H1 (cell line): ENCODE data around the gene KIF26B. TPM values are rescaled to one million over a fixed set of nuclear protein-coding genes. Genes with fewer than 3 reads are reported as not detected.

Experiments
- CTCF ChIA-PET: fragments of 300-600 bp; sonication (Branson Sonifier 250); formaldehyde crosslinking; loops from one replicate; lab custom pipeline; 2021; ENCODE audit not compliant: partially characterized antibody; lab: Charles Lee
- POLR2A ChIA-PET: fragments of 300-600 bp; sonication (Branson Sonifier 250); formaldehyde crosslinking; loops from one replicate; lab custom pipeline; 2021; ENCODE audit warnings: inconsistent platforms; ENCODE audit not compliant: partially characterized antibody; lab: Charles Lee
- DNase-seq, 2 experiments: peaks; one replicate each; pipeline versions ENCODE4 v3.0.0 to v3.0.0-alpha.2; 2010 to 2022; ENCODE audit warnings: low spot score in 2 of 2, low read depth in 1 of 2, mixed read lengths in 1 of 2
- FAIRE-seq: peaks from 2 replicates; lab custom pipeline; 2011; peaks lifted over from hg19 to GRCh38; lab: Jason Lieb, UNC
- H2AFZ ChIP-seq: 2 replicates; pipeline ENCODE4 v1.8.1; 2012; ENCODE audit warnings: low read length, inconsistent platforms
- H2AK5ac ChIP-seq: 2 replicates; pipeline ENCODE4 v1.6.1; 2013; ENCODE audit warnings: low read depth, low read length
- H2BK120ac ChIP-seq: replicated peaks from 2 replicates; pipeline ENCODE3; 2013; ENCODE audit warnings: low read depth, low read length, inconsistent platforms
- H2BK12ac ChIP-seq: 2 replicates; pipeline ENCODE4 v1.6.1; 2013; ENCODE audit warnings: low read depth, low read length
- H2BK15ac ChIP-seq: 2 replicates; pipeline ENCODE4 v1.6.1; 2013; ENCODE audit warnings: low read length
- H2BK20ac ChIP-seq: 2 replicates; pipeline ENCODE4 v1.6.1; 2013; ENCODE audit warnings: low read length
- H2BK5ac ChIP-seq: 2 replicates; pipeline ENCODE4 v1.6.1; 2013; ENCODE audit warnings: low read depth, low read length
- H3K14ac ChIP-seq: 2 replicates; pipeline ENCODE4 v1.6.1; 2013; ENCODE audit warnings: inconsistent platforms; ENCODE audit not compliant: insufficient read length
- H3K18ac ChIP-seq: 2 replicates; pipeline ENCODE4 v1.6.1; 2013; ENCODE audit warnings: low read length; ENCODE audit errors: extremely low read depth
- H3K23ac ChIP-seq: 2 replicates; pipeline ENCODE4 v1.6.1; 2013; ENCODE audit warnings: inconsistent platforms; ENCODE audit not compliant: insufficient read length
- H3K23me2 ChIP-seq: 2 replicates; pipeline ENCODE4 v1.6.1; 2013; ENCODE audit warnings: low read depth, low read length
- H3K27ac ChIP-seq: 2 replicates; pipeline ENCODE4 v1.6.1; 2011; ENCODE audit warnings: low read depth, low read length, inconsistent platforms
- H3K27me3 ChIP-seq, 4 experiments: replicated peaks in 1 of 4; 1 replicate in 1 of 4; 2 replicates in 3 of 4; pipeline versions ENCODE4 v1.6.1 to v1.8.1; 2011 to 2013; ENCODE audit warnings: low read length in 3 of 4, mild to moderate bottlenecking in 3 of 4, inconsistent platforms in 2 of 4, mixed read lengths in 2 of 4, moderate library complexity in 1 of 4; ENCODE audit not compliant: control insufficient read depth in 3 of 4, insufficient read depth in 3 of 4; ENCODE audit errors: extremely low read depth in 1 of 4
- H3K36me3 ChIP-seq, 4 experiments: 2 replicates each; pipeline versions ENCODE4 v1.6.1 to v1.8.1; 2011 to 2013; ENCODE audit warnings: mild to moderate bottlenecking in 4 of 4, low read length in 3 of 4, moderate library complexity in 2 of 4, control low read depth in 1 of 4, inconsistent platforms in 1 of 4; ENCODE audit not compliant: insufficient read depth in 4 of 4, control insufficient read depth in 2 of 4
- H3K4ac ChIP-seq: replicated peaks from 2 replicates; pipeline ENCODE3; 2013; ENCODE audit warnings: low read length, low read depth, mixed read lengths, inconsistent platforms; ENCODE audit not compliant: insufficient read length
- H3K4me1 ChIP-seq, 4 experiments: replicated peaks in 1 of 4; 1 replicate in 1 of 4; 2 replicates in 3 of 4; pipeline versions ENCODE4 v1.6.1 to v1.8.1; 2011 to 2013; ENCODE audit warnings: low read length in 3 of 4, inconsistent platforms in 2 of 4, mixed read lengths in 1 of 4; ENCODE audit not compliant: insufficient read depth in 4 of 4, control insufficient read depth in 3 of 4
- H3K4me2 ChIP-seq, 2 experiments: 2 replicates each; pipeline versions ENCODE4 v1.6.1 to v1.8.1; 2011 to 2013; ENCODE audit warnings: low read depth in 2 of 2, low read length in 2 of 2, control low read depth in 1 of 2, inconsistent platforms in 1 of 2, mild to moderate bottlenecking in 1 of 2; ENCODE audit not compliant: insufficient read depth in 1 of 2
- H3K4me3 ChIP-seq, 4 experiments: fragments of 200-600, 300-600 bp in 1 of 4; sonication (generic), shearing (Covaris generic), sonication (Bioruptor Twin) in 1 of 4; 2 replicates each; pipeline versions ENCODE4 v1.5.1 to v1.8.1; 2011 to 2016; ENCODE audit warnings: low read length in 4 of 4, low read depth in 3 of 4, control low read depth in 2 of 4, inconsistent platforms in 2 of 4, mild to moderate bottlenecking in 2 of 4, mixed read lengths in 1 of 4, moderate library complexity in 1 of 4; ENCODE audit not compliant: insufficient read depth in 2 of 4; ENCODE audit errors: extremely low read depth in 1 of 4
- H3K56ac ChIP-seq: replicated peaks from 2 replicates; pipeline ENCODE3; 2013; ENCODE audit warnings: low read depth, mild to moderate bottlenecking, mixed read lengths, low read length, inconsistent platforms; ENCODE audit not compliant: insufficient read length
- H3K79me1 ChIP-seq: 2 replicates; pipeline ENCODE4 v1.6.1; 2013; ENCODE audit warnings: low read depth, low read length, control low read depth
- H3K79me2 ChIP-seq, 2 experiments: 2 replicates each; pipeline versions ENCODE4 v1.6.1 to v1.8.1; 2012 to 2013; ENCODE audit warnings: low read length in 2 of 2, mild to moderate bottlenecking in 2 of 2, inconsistent platforms in 1 of 2; ENCODE audit not compliant: insufficient read depth in 2 of 2, control insufficient read depth in 1 of 2
- H3K9ac ChIP-seq, 4 experiments: replicated peaks in 1 of 4; 1 replicate in 1 of 4; 2 replicates in 3 of 4; pipeline versions ENCODE4 v1.6.1 to v1.8.1; 2011 to 2013; ENCODE audit warnings: low read depth in 3 of 4, low read length in 3 of 4, control low read depth in 2 of 4, mild to moderate bottlenecking in 2 of 4, moderate library complexity in 2 of 4, inconsistent platforms in 1 of 4; ENCODE audit errors: extremely low read depth in 1 of 4
- H3K9me3 ChIP-seq, 2 experiments: 2 replicates each; pipeline versions ENCODE4 v1.6.1 to v1.8.1; 2012 to 2013; ENCODE audit warnings: mild to moderate bottlenecking in 2 of 2, moderate library complexity in 2 of 2, control low read depth in 1 of 2, inconsistent platforms in 1 of 2, low read depth in 1 of 2, low read length in 1 of 2, mixed read lengths in 1 of 2; ENCODE audit not compliant: insufficient read depth in 2 of 2
- H4K20me1 ChIP-seq, 2 experiments: replicated peaks in 1 of 2; 2 replicates each; pipeline versions ENCODE3 to v1.8.1; 2011 to 2013; ENCODE audit warnings: inconsistent platforms in 2 of 2, low read length in 2 of 2, mild to moderate bottlenecking in 1 of 2; ENCODE audit not compliant: insufficient read depth in 2 of 2, control insufficient read depth in 1 of 2
- H4K5ac ChIP-seq: 2 replicates; pipeline ENCODE4 v1.6.1; 2013; ENCODE audit warnings: low read length, low read depth, mixed read lengths, inconsistent platforms; ENCODE audit not compliant: insufficient read length
- H4K8ac ChIP-seq: 2 replicates; pipeline ENCODE4 v1.8.0; 2013; ENCODE audit warnings: mild to moderate bottlenecking, moderate library complexity, low read length, inconsistent platforms; ENCODE audit not compliant: insufficient read depth; ENCODE audit errors: extremely low read depth
- H4K91ac ChIP-seq: replicated peaks from 2 replicates; pipeline ENCODE3; 2013; ENCODE audit warnings: low read length, mixed read lengths, inconsistent platforms; ENCODE audit not compliant: insufficient read length
- CEBPB ChIP-seq: IDR thresholded peaks from 2 replicates; pipeline ENCODE4 v1.6.1; 2012; ENCODE audit warnings: low read depth, low read length
- E2F6 ChIP-seq: IDR thresholded peaks from 2 replicates; pipeline ENCODE4 v1.6.1; 2012; ENCODE audit warnings: inconsistent platforms
- EZH2 ChIP-seq: fragments of 200-600 bp; sonication (generic); IDR thresholded peaks from 2 replicates; pipeline ENCODE4 v1.7.1; 2012; ENCODE audit warnings: low read depth, mild to moderate bottlenecking, moderate library complexity, low read length, inconsistent platforms; ENCODE audit not compliant: severe bottlenecking
- GABPA ChIP-seq: IDR thresholded peaks from 2 replicates; pipeline ENCODE4 v1.6.1; 2011; ENCODE audit warnings: mild to moderate bottlenecking, low read length, moderate library complexity, borderline replicate concordance; ENCODE audit not compliant: insufficient read depth
- KDM4A ChIP-seq: IDR thresholded peaks from one replicate; pipeline ENCODE4 v1.7.1; 2012; ENCODE audit warnings: low read depth, mild to moderate bottlenecking, moderate library complexity, low read length, inconsistent platforms; ENCODE audit not compliant: severe bottlenecking
- MAX ChIP-seq: IDR thresholded peaks from 2 replicates; pipeline ENCODE4 v1.6.1; 2012; ENCODE audit warnings: inconsistent platforms
- PHF8 ChIP-seq: fragments of 200-600 bp; sonication (generic); conservative IDR thresholded peaks from 2 replicates; pipeline ENCODE4 v1.7.1; 2012; ENCODE audit warnings: low read depth, mild to moderate bottlenecking, inconsistent platforms, low read length, moderate library complexity
- POLR2AphosphoS5 ChIP-seq: IDR thresholded peaks from 2 replicates; pipeline ENCODE4 v1.6.1; 2011; ENCODE audit warnings: low read depth, low read length
- WGBS, 2 experiments: shearing (Covaris generic) in 1 of 2; methylation state at CpG; one replicate each; pipeline versions ENCODE4 v1.1.6 to v1.1.7; 2013 to 2015; ENCODE audit warnings: low lambda C conversion rate in 2 of 2, mixed read lengths in 2 of 2, inconsistent platforms in 1 of 2, low coverage in 1 of 2, missing lambda C conversion rate in 1 of 2; ENCODE audit not compliant: insufficient replicate concordance in 2 of 2, insufficient coverage in 1 of 2, insufficient read length in 1 of 2; ENCODE audit errors: extremely low coverage in 1 of 2, missing lambda C conversion rate in 1 of 2; 5-methylcytosine and 5-hydroxymethylcytosine counted together
- polyA plus RNA-seq, 7 experiments: library from polyadenylated mRNA; depleted of rRNA in 3 of 7; stranded (reverse) in 5 of 7; unstranded in 2 of 7; fragments of >200 nt in 5 of 7; fragments of 200-250 nt in 2 of 7; gene quantifications; 1 replicate in 5 of 7; 2 replicates in 1 of 7; 4 replicates in 1 of 7; pipeline versions ENCODE4 v1.2.1 to v1.2.3, GENCODE V29; 2011 to 2013; ENCODE audit warnings: missing spikeins in 2 of 7, mixed read lengths in 2 of 7
- total RNA-seq: library from RNA; stranded (reverse); fragmentation: NEBNext Ultra II Directional; extraction: Animal tissue kit (Norgen Biotek cat#: 25700); gene quantifications from 2 replicates; pipeline ENCODE4 v1.2.1, GENCODE V29; 2021

KIF26B gene
- total and polyA plus RNA-seq, 2 of the 8 experiments (the other 6 are each of a cell fraction or from before 2014, with no cell fraction given): 0.06 to 0.28 TPM

GRCh38 chr1:245301162-245301580, 146.4 kb downstream of the KIF26B start:
- Histone ChIP-seq H3K79me1 (no peaks in the 10 kb centered on the region), H3K23ac (no peak overlapping the region), H3K27me3 (no peaks in the 10 kb centered on the region), H3K4me2 (no peak overlapping the region), H2AFZ (no peak overlapping the region), H2BK12ac (no peak overlapping the region), H2BK20ac (no peak overlapping the region), H3K9me3 (no peaks in the 10 kb centered on the region), H2BK5ac (no peak overlapping the region), H2BK15ac (no peak overlapping the region), H3K23me2 (no peaks in the 10 kb centered on the region), H2BK120ac (no peak overlapping the region), H3K36me3 (no peaks in the 10 kb centered on the region), H3K9ac (no peak overlapping the region), H3K4me1 (no peaks in the 10 kb centered on the region), H4K91ac (no peak overlapping the region), H4K5ac (no peak overlapping the region), H4K8ac (no peak overlapping the region), H3K27ac (no peak overlapping the region), H3K4ac (no peak overlapping the region), H3K18ac (no peak overlapping the region), H3K4me3 (no peak overlapping the region), H3K79me2 (no peaks in the 10 kb centered on the region), H2AK5ac (no peak overlapping the region), H3K14ac (no peak overlapping the region), H3K56ac (no peak overlapping the region), H4K20me1 (no peaks in the 10 kb centered on the region)
- POLR2A ChIA-PET: no interaction called here
- DNase-seq: no peak
- FAIRE-seq: no peak
- TF ChIP-seq CEBPB (no peak), MAX (0 out of 2 replicates have a peak, but pooled peaks have one; percentile 18), GABPA (no peak), E2F6 (peak; percentile 74), KDM4A (no peak), POLR2AphosphoS5 (no peak), PHF8 (no peak), EZH2 (no peak)
- CTCF ChIA-PET: interaction anchor here (0.5 kb wide), 1 partner anchor 82 kb away, joined by 4 read pairs; no protein-coding TSS in a partner anchor
- WGBS, 2 experiments: 97% methylated on average over 10 of the region's 10 CpGs; no CpG with 5 or more reads in 1 of the 2 experiments
